HG02981 (cell line): ENCODE data around the gene TLE5.
"Not testable (repeated sequence)": the region's sequence is repeated elsewhere in the genome, so short reads cannot be mapped to it uniquely, and the experiment has no call there.

ENCODE experiments used
- ATAC-seq: cut with Tn5 transposase; IDR thresholded peaks from one replicate; pipeline ENCODE4 v1.9.1; 2021; ENCODE audit warnings: mild to moderate bottlenecking, moderate library complexity; ENCODE audit not compliant: unreplicated experiment

TLE5 gene

GRCh38 chr19:3096902-3097326 is 34.6 kb upstream of the TLE5 start:
- no peak for ATAC-seq

GRCh38 chr19:3096267-3096901 is 34.1 kb upstream of the TLE5 start:
- ATAC-seq, result no peak

GRCh38 chr19:3095441-3096191 is 33.3 kb upstream of the TLE5 start:
- ATAC-seq, result no peak

GRCh38 chr19:3094601-3095440 is 32.5 kb upstream of the TLE5 start:
- peak; percentile 12 for ATAC-seq

- ATAC-seq, result not testable (repeated sequence)
Observed at GRCh38 chr19:3089299-3089855, 27.1 kb upstream of the TLE5 start.

- no peak for ATAC-seq
Observed at GRCh38 chr19:3087769-3088168, 25.5 kb upstream of the TLE5 start.

- no peak for ATAC-seq
Observed at GRCh38 chr19:3084943-3085342, 22.6 kb upstream of the TLE5 start.

GRCh38 chr19:3083964-3084363 is 21.7 kb upstream of the TLE5 start:
- ATAC-seq, result no peak

- ATAC-seq, result no peak
Observed at GRCh38 chr19:3082331-3082730, 20.0 kb upstream of the TLE5 start.

GRCh38 chr19:3080286-3080685 is 18.0 kb upstream of the TLE5 start:
- no peak for ATAC-seq

- ATAC-seq, result no peak
Observed at GRCh38 chr19:3079578-3079977, 17.3 kb upstream of the TLE5 start.

- no peak for ATAC-seq
Observed at GRCh38 chr19:3075605-3076431, 13.5 kb upstream of the TLE5 start.

GRCh38 chr19:3073931-3074595 is 11.8 kb upstream of the TLE5 start:
- no peak for ATAC-seq

- no peak for ATAC-seq
Observed at GRCh38 chr19:3073159-3073563, 10.9 kb upstream of the TLE5 start.

- no peak for ATAC-seq
Observed at GRCh38 chr19:3071768-3072167, 9.5 kb upstream of the TLE5 start.

- ATAC-seq, result no peak
Observed at GRCh38 chr19:3068071-3068470, 5.8 kb upstream of the TLE5 start.

GRCh38 chr19:3067563-3067962 is 5.3 kb upstream of the TLE5 start:
- no peak for ATAC-seq

- no peak for ATAC-seq
Observed at GRCh38 chr19:3066482-3067049, 4.3 kb upstream of the TLE5 start.

GRCh38 chr19:3065675-3066357 is 3.5 kb upstream of the TLE5 start:
- ATAC-seq, result peak; percentile 52
